CD4-positive, alpha-beta T cell (primary cell): ENCODE measurements around the gene ATG5. TPM values are rescaled to one million over a fixed set of nuclear protein-coding genes. Genes with fewer than 3 reads are reported as not detected.

Source experiments
- ATAC-seq: fragments of 200-7000 bp; cut with Tn5 transposase; one replicate; pipeline ENCODE4 v1.10.0; 2022; ENCODE audit warnings: mild to moderate bottlenecking; ENCODE audit not compliant: poor library complexity
- CTCF ChIA-PET: fragments of 350-600 bp; sonication (Branson Sonifier 250); formaldehyde crosslinking; loops from one replicate; lab custom pipeline; 2021; ENCODE audit warnings: antibody characterized with exemption, inconsistent platforms; lab: Charles Lee
- POLR2A ChIA-PET: fragments of 350-600 bp; sonication (Branson Sonifier 250); formaldehyde crosslinking; loops from one replicate; lab custom pipeline; 2021; ENCODE audit warnings: antibody characterized with exemption, inconsistent platforms; lab: Charles Lee
- DNase-seq, 14 experiments: peaks; one replicate each; pipeline ENCODE4 v3.0.0-alpha.2; 2013 to 2020; ENCODE audit warnings: mixed read lengths in 2 of 14
- H3K27ac ChIP-seq, 2 donors: one replicate each; pipeline versions ENCODE4 v1.5.1 to v1.7.0; 2013; ENCODE audit warnings: low read length in 2 of 2, low read depth in 1 of 2, mild to moderate bottlenecking in 1 of 2
- H3K27me3 ChIP-seq, 2 experiments: 1 replicate in 1 of 2; 2 replicates in 1 of 2; pipeline versions ENCODE4 v1.6.1 to v1.7.0; 2013; ENCODE audit warnings: low read length in 2 of 2, control low read depth in 1 of 2, mild to moderate bottlenecking in 1 of 2, moderate library complexity in 1 of 2; ENCODE audit not compliant: insufficient read depth in 2 of 2, control insufficient read depth in 1 of 2
- H3K36me3 ChIP-seq: one replicate; pipeline ENCODE4 v1.6.1; 2013; ENCODE audit warnings: low read length, control low read depth; ENCODE audit not compliant: insufficient read depth
- H3K4me1 ChIP-seq: one replicate; pipeline ENCODE4 v1.6.1; 2013; ENCODE audit warnings: low read length, control low read depth; ENCODE audit not compliant: insufficient read depth
- H3K4me3 ChIP-seq: one replicate; pipeline ENCODE4 v1.5.1; 2013; ENCODE audit warnings: mild to moderate bottlenecking, low read length, moderate library complexity
- H3K9me3 ChIP-seq, 2 experiments: 1 replicate in 1 of 2; 2 replicates in 1 of 2; pipeline versions ENCODE4 v1.6.1 to v1.7.0; 2013; ENCODE audit warnings: low read length in 2 of 2, mild to moderate bottlenecking in 2 of 2, control low read depth in 1 of 2, moderate library complexity in 1 of 2; ENCODE audit not compliant: control insufficient read depth in 1 of 2, insufficient read depth in 1 of 2
- H3K27ac Mint-ChIP-seq: one replicate; pipeline ENCODE4 v1.8.0; 2020; ENCODE audit warnings: mixed read lengths
- H3K27me3 Mint-ChIP-seq: one replicate; pipeline ENCODE4 v1.8.0; 2021; ENCODE audit warnings: mixed read lengths
- H3K36me3 Mint-ChIP-seq: one replicate; pipeline ENCODE4 v1.8.0; 2021; ENCODE audit warnings: low read depth, mixed read lengths
- H3K4me1 Mint-ChIP-seq: one replicate; pipeline ENCODE4 v1.8.0; 2021; ENCODE audit warnings: low read depth, mixed read lengths
- H3K4me3 Mint-ChIP-seq: one replicate; pipeline ENCODE4 v1.8.0; 2020; ENCODE audit warnings: mild to moderate bottlenecking, mixed read lengths
- H3K9me3 Mint-ChIP-seq: one replicate; pipeline ENCODE4 v1.8.0; 2020; ENCODE audit warnings: mixed read lengths
- CTCF ChIP-seq: fragments of 200-600 bp; IDR thresholded peaks from one replicate; pipeline ENCODE4 v1.8.0; 2022; ENCODE audit warnings: antibody characterized with exemption, mild to moderate bottlenecking
- intact Hi-C, 2 experiments: fragments of 100-400 bp; cut with DNase I in 1 of 2; cut with micrococcal nuclease in 1 of 2; formaldehyde crosslinking; loops; one replicate each; pipeline versions ENCODE4 v1.15.1 to v1.9.0; 2023 to 2025; cut with DNase I, micrococcal nuclease
- total RNA-seq, 174 experiments: library from RNA in 2 of 174; stranded (reverse) in 2 of 174; gene quantifications; one replicate each; pipeline ENCODE4 v1.2.3 and lab custom pipeline; 2021 to 2026

ATG5 gene
- total RNA-seq, 2 experiments from 2014 or later = 19.4 to 23.2 TPM

GRCh38 chr6:106249658-106250057 is 75.9 kb downstream of the ATG5 start:
- no peaks in the 10 kb centered on the region for H3K9me3 ChIP-seq
- ATAC-seq (no peak), DNase-seq (no peak)
- POLR2A ChIA-PET = no interaction called here
- H3K9me3 Mint-ChIP-seq = no peaks in the 10 kb centered on the region
- H3K4me3 Mint-ChIP-seq = no peak overlapping the region
- H3K27me3 ChIP-seq = no peaks in the 10 kb centered on the region
- H3K27ac Mint-ChIP-seq = no peak overlapping the region
- no peak overlapping the region for H3K4me3 ChIP-seq
- H3K36me3 Mint-ChIP-seq = peaks cover 38% of the 10 kb centered on the region
- H3K4me1 Mint-ChIP-seq = peaks cover 18% of the 10 kb centered on the region
- CTCF ChIA-PET = no interaction called here
- no peak overlapping the region for H3K27ac ChIP-seq
- peaks cover 17% of the 10 kb centered on the region for H3K36me3 ChIP-seq
- intact Hi-C loops = no loop called here
- TF ChIP-seq CTCF = no peak
- no peaks in the 10 kb centered on the region for H3K27me3 Mint-ChIP-seq
- H3K4me1 ChIP-seq = no peaks in the 10 kb centered on the region

- no peak for DNase-seq
- H3K27me3 ChIP-seq = no peaks in the 10 kb centered on the region
- no peak for ATAC-seq
- no peaks in the 10 kb centered on the region for H3K4me1 ChIP-seq
- peaks cover 52% of the 10 kb centered on the region for H3K36me3 Mint-ChIP-seq
- H3K27ac ChIP-seq = no peak overlapping the region
- H3K36me3 ChIP-seq = peaks cover 19% of the 10 kb centered on the region
- peaks cover 10% of the 10 kb centered on the region for H3K4me1 Mint-ChIP-seq
- no peaks in the 10 kb centered on the region for H3K9me3 Mint-ChIP-seq
- H3K27me3 Mint-ChIP-seq = no peaks in the 10 kb centered on the region
- no peak overlapping the region for H3K4me3 ChIP-seq
- intact Hi-C loops = no loop called here
- H3K9me3 ChIP-seq = no peaks in the 10 kb centered on the region
- no peak overlapping the region for H3K27ac Mint-ChIP-seq
- no peak for TF ChIP-seq CTCF
- CTCF ChIA-PET = no interaction called here
- POLR2A ChIA-PET = no interaction called here
- H3K4me3 Mint-ChIP-seq = no peak overlapping the region
Measured at GRCh38 chr6:106247733-106248132, 77.8 kb downstream of the ATG5 start.

GRCh38 chr6:106247293-106247692 is 78.3 kb downstream of the ATG5 start:
- H3K27ac Mint-ChIP-seq = no peak overlapping the region
- H3K36me3 Mint-ChIP-seq = peaks cover 56% of the 10 kb centered on the region
- H3K27ac ChIP-seq = no peak overlapping the region

More at GRCh38 chr6:106247293-106247692, 78.3 kb downstream of the ATG5 start:
- Histone ChIP-seq H3K4me3 (no peak overlapping the region), H3K9me3 (no peaks in the 10 kb centered on the region), H3K36me3 (peaks cover 19% of the 10 kb centered on the region), H3K4me1 (no peaks in the 10 kb centered on the region), H3K27me3 (no peaks in the 10 kb centered on the region)
- Mint-ChIP-seq H3K4me3 (no peak overlapping the region), H3K27me3 (no peaks in the 10 kb centered on the region), H3K9me3 (no peaks in the 10 kb centered on the region), H3K4me1 (peaks cover 8% of the 10 kb centered on the region)
- DNase-seq (no peak), ATAC-seq (no peak)
- CTCF ChIA-PET = no interaction called here
- no peak for TF ChIP-seq CTCF
- POLR2A ChIA-PET = no interaction called here
- intact Hi-C loops = no loop called here
